B cell (primary cell): ENCODE results near the gene AP5S1. TPM values are rescaled to one million over a fixed set of nuclear protein-coding genes. Genes with fewer than 3 reads are reported as not detected.

Experiments
- ATAC-seq: fragments of 200-7000 bp; cut with Tn5 transposase; one replicate; pipeline ENCODE4 v1.10.0; 2021; ENCODE audit warnings: low read depth, mild to moderate bottlenecking, moderate number of reproducible peaks, moderate library complexity
- CTCF ChIA-PET: fragments of 350-600 bp; sonication (Branson Sonifier 250); formaldehyde crosslinking; loops from one replicate; lab custom pipeline; 2021; ENCODE audit warnings: antibody characterized with exemption, inconsistent platforms; lab: Charles Lee
- POLR2A ChIA-PET: fragments of 350-600 bp; sonication (Branson Sonifier 250); formaldehyde crosslinking; loops from one replicate; lab custom pipeline; 2021; ENCODE audit warnings: antibody characterized with exemption; lab: Charles Lee
- DNase-seq: peaks from one replicate; pipeline ENCODE4 v3.0.0; 2013
- H2AFZ ChIP-seq: 2 replicates; pipeline ENCODE4 v1.6.1; 2012; ENCODE audit warnings: mild to moderate bottlenecking, low read depth, low read length; ENCODE audit not compliant: insufficient read depth, poor library complexity, severe bottlenecking
- H3K27ac ChIP-seq, 2 donors: 1 replicate in 1 of 2; 2 replicates in 1 of 2; pipeline ENCODE4 v1.5.1; 2012 to 2013; ENCODE audit warnings: low read length in 2 of 2, mild to moderate bottlenecking in 2 of 2, moderate library complexity in 1 of 2
- H3K27me3 ChIP-seq, 4 experiments: fragments of 200-600 bp in 1 of 4; sonication (generic) in 1 of 4; replicated peaks in 1 of 4; 1 replicate in 2 of 4; 2 replicates in 2 of 4; pipeline versions ENCODE4 v1.6.1 to v1.7.0; 2013 to 2016; ENCODE audit warnings: low read length in 3 of 4, mild to moderate bottlenecking in 2 of 4, mixed read lengths in 1 of 4, moderate library complexity in 1 of 4; ENCODE audit not compliant: insufficient read depth in 4 of 4, control insufficient read depth in 3 of 4; ENCODE audit errors: control extremely low read depth in 1 of 4
- H3K36me3 ChIP-seq, 2 experiments: replicated peaks in 1 of 2; 1 replicate in 1 of 2; 2 replicates in 1 of 2; pipeline versions ENCODE4 v1.6.1 to v1.7.1; 2013; ENCODE audit warnings: low read length in 1 of 2; ENCODE audit not compliant: insufficient read depth in 2 of 2, control insufficient read depth in 1 of 2; ENCODE audit errors: control extremely low read depth in 1 of 2, extremely low read depth in 1 of 2
- H3K4me1 ChIP-seq, 2 donors: fragments of 200-600 bp in 1 of 2; sonication (generic) in 1 of 2; 1 replicate in 1 of 2; 2 replicates in 1 of 2; pipeline versions ENCODE4 v1.5.1 to v1.6.1; 2013 to 2017; ENCODE audit warnings: low read length in 2 of 2; ENCODE audit not compliant: control insufficient read depth in 2 of 2, insufficient read depth in 2 of 2
- H3K4me2 ChIP-seq: replicated peaks from 2 replicates; pipeline ENCODE3; 2012; ENCODE audit warnings: mild to moderate bottlenecking, low read depth, low read length; ENCODE audit not compliant: poor library complexity, severe bottlenecking
- H3K4me3 ChIP-seq, 5 experiments: fragments of 200-600 bp in 1 of 5; sonication (generic) in 1 of 5; 1 replicate in 3 of 5; 2 replicates in 2 of 5; pipeline versions ENCODE4 v1.5.1 to v1.7.0; 2011 to 2016; ENCODE audit warnings: low read length in 4 of 5, mild to moderate bottlenecking in 4 of 5, low read depth in 2 of 5, control low read depth in 1 of 5, moderate library complexity in 1 of 5; ENCODE audit not compliant: insufficient read depth in 1 of 5; ENCODE audit errors: control extremely low read depth in 1 of 5, extremely low read depth in 1 of 5
- H3K79me2 ChIP-seq: fragments of 200-600 bp; sonication (generic); one replicate; pipeline ENCODE4 v1.6.0; 2016; ENCODE audit warnings: low read length; ENCODE audit not compliant: control insufficient read depth, insufficient read depth
- H3K9ac ChIP-seq: fragments of 200-600 bp; sonication (generic); 2 replicates; pipeline ENCODE4 v1.6.1; 2017; ENCODE audit warnings: mild to moderate bottlenecking, low read length, moderate library complexity
- H3K9me3 ChIP-seq, 3 donors: one replicate each; pipeline versions ENCODE4 v1.6.1 to v1.7.1; 2013; ENCODE audit warnings: low read length in 2 of 3; ENCODE audit not compliant: control insufficient read depth in 2 of 3, insufficient read depth in 1 of 3; ENCODE audit errors: control extremely low read depth in 1 of 3
- H4K20me1 ChIP-seq: 2 replicates; pipeline ENCODE4 v1.6.0; 2012; ENCODE audit warnings: mild to moderate bottlenecking, low read length; ENCODE audit not compliant: insufficient read depth, control insufficient read depth, poor library complexity, severe bottlenecking
- H3K27ac Mint-ChIP-seq: one replicate; pipeline ENCODE4 v1.8.0; 2021; ENCODE audit warnings: mixed read lengths
- H3K27me3 Mint-ChIP-seq: one replicate; pipeline ENCODE4 v1.8.0; 2021; ENCODE audit warnings: mixed read lengths
- H3K4me1 Mint-ChIP-seq: one replicate; pipeline ENCODE4 v1.8.0; 2021; ENCODE audit warnings: mixed read lengths
- H3K4me3 Mint-ChIP-seq: one replicate; pipeline ENCODE4 v1.8.0; 2021; ENCODE audit warnings: mixed read lengths
- H3K9me3 Mint-ChIP-seq: one replicate; pipeline ENCODE4 v1.8.0; 2022; ENCODE audit warnings: mixed read lengths; ENCODE audit not compliant: insufficient read depth
- EZH2 ChIP-seq: IDR thresholded peaks from 2 replicates; pipeline ENCODE4 v1.6.1; 2012; ENCODE audit warnings: borderline replicate concordance, low read depth, mild to moderate bottlenecking, moderate library complexity, low read length; ENCODE audit not compliant: insufficient read depth, poor library complexity, severe bottlenecking
- WGBS: methylation state at CpG from one replicate; pipeline ENCODE4 v1.1.5; 2013; ENCODE audit warnings: missing lambda C conversion rate; ENCODE audit not compliant: insufficient coverage; 5-methylcytosine and 5-hydroxymethylcytosine counted together
- intact Hi-C: fragments of 100-400 bp; cut with micrococcal nuclease; formaldehyde crosslinking; loops from one replicate; pipeline ENCODE4 v1.10.0; 2022
- polyA plus RNA-seq: library from polyadenylated mRNA; depleted of rRNA; stranded (reverse); fragments of >200 nt; gene quantifications from 2 replicates; pipeline ENCODE4 v1.2.3, GENCODE V29; 2012
- total RNA-seq, 2 donors: library from RNA; stranded (reverse); fragments of 120-200 nt in 1 of 2; gene quantifications; 1 replicate in 1 of 2; 2 replicates in 1 of 2; pipeline versions ENCODE4 v1.2.3 to v1.2.4, GENCODE V29; 2013 to 2022
- TF ChIP-seq, protein P1 (sequence below): fragments of 200-600 bp; IDR thresholded peaks from one replicate; pipeline ENCODE4 v1.8.0; 2022; ENCODE audit warnings: antibody characterized with exemption, mild to moderate bottlenecking

AP5S1 gene
- total and polyA plus RNA-seq, 2 donors (not counting 1 experiment from before 2014, with no cell fraction given): 9.2 to 12.6 TPM

DNA sequence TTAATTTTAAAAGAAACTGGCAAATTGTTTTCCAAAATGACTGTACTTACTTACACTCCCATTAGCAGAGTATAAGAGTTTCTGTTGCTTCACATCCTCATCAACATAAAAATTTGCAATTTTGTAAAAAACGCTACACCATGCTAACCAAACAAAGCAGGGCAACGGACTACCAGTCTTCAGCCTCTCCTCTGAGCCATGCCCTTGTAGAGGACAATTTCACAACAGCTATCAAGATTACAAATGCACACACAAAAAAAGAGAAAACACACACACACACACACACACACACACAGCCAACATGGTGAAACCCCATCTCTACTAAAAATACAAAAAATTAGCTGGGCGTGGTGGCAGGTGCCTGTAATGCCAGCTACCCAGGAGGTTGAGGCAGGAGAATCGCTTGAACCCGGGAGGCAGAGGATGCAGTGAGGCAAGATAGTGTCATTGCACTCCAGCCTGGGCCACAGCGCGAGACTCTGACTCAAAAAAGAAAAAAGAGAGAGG lies 48.7 kb upstream of the AP5S1 start:
- WGBS: no CpG with 5 or more reads among the region's 7 CpGs
- H3K9ac ChIP-seq: no peak overlapping the region
- H3K36me3 ChIP-seq: no peaks in the 10 kb centered on the region
- peaks cover 7% of the 10 kb centered on the region for H3K79me2 ChIP-seq
- no peak overlapping the region for H3K27ac ChIP-seq
- H3K27me3 Mint-ChIP-seq: no peaks in the 10 kb centered on the region
- H3K4me1 ChIP-seq: peaks cover 10 to 23% of the 10 kb centered on the region in 2 donors
- H4K20me1 ChIP-seq: no peaks in the 10 kb centered on the region
- H3K4me2 ChIP-seq: no peak overlapping the region
- DNase-seq: no peak
- ChIA-PET CTCF (no interaction called here), POLR2A (interaction anchor here (0.6 kb wide), 1 partner anchor 70 kb away, joined by 5 read pairs; no protein-coding TSS in a partner anchor)
- H3K27me3 ChIP-seq: no peaks in the 10 kb centered on the region
- TF ChIP-seq EZH2: no peak
- TF ChIP-seq, protein P1, sequence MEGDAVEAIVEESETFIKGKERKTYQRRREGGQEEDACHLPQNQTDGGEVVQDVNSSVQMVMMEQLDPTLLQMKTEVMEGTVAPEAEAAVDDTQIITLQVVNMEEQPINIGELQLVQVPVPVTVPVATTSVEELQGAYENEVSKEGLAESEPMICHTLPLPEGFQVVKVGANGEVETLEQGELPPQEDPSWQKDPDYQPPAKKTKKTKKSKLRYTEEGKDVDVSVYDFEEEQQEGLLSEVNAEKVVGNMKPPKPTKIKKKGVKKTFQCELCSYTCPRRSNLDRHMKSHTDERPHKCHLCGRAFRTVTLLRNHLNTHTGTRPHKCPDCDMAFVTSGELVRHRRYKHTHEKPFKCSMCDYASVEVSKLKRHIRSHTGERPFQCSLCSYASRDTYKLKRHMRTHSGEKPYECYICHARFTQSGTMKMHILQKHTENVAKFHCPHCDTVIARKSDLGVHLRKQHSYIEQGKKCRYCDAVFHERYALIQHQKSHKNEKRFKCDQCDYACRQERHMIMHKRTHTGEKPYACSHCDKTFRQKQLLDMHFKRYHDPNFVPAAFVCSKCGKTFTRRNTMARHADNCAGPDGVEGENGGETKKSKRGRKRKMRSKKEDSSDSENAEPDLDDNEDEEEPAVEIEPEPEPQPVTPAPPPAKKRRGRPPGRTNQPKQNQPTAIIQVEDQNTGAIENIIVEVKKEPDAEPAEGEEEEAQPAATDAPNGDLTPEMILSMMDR: no peak
- peaks cover 0 to 2% (median 0%) of the 10 kb centered on the region in 3 donors for H3K9me3 ChIP-seq
- no peak overlapping the region for H2AFZ ChIP-seq
- H3K4me3 ChIP-seq: no peak overlapping the region
- H3K9me3 Mint-ChIP-seq: no peaks in the 10 kb centered on the region
- no peak overlapping the region for H3K27ac Mint-ChIP-seq
- no peak for ATAC-seq
- no peak overlapping the region for H3K4me3 Mint-ChIP-seq
- intact Hi-C loops: no loop called here
- peaks cover 14% of the 10 kb centered on the region for H3K4me1 Mint-ChIP-seq

DNA sequence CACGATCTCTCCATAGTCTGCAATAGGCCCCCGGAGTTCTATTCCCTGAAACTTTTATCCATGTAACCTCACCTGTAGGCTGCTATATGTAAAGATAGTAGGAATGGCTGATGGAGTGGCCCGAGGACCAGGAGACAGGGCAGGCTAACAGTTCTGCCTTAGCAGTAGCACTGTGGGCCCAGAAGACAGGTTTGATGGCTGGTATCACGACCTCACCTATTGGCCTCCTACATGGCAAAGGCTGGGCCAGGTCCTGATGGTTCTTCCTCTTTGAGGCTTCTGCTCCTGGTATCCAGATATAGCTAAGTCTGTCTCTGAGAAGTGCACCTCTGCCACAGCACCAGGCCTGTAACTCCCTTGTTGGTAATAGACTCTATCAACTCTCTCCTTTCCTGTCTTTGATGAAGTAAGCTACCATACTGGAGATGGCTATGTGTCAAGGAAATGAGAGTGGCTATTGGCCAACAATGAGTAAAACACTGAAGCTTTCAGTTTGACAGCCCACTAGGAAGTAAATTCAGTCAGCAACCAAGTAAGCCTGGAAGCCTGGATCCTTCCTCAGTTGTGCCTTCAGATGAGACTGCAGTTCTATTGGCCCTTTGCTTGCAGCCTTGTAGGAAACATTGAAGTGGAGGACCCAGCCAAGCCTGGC lies 44.8 kb upstream of the AP5S1 start:
- no peak overlapping the region for H3K9ac ChIP-seq
- H3K27ac Mint-ChIP-seq: no peak overlapping the region
- H3K27me3 Mint-ChIP-seq: no peaks in the 10 kb centered on the region
- H3K4me1 ChIP-seq: peaks cover 23 to 26% of the 10 kb centered on the region in 2 donors
- intact Hi-C loops: no loop called here
- H3K4me3 ChIP-seq: no peak overlapping the region
- H3K4me1 Mint-ChIP-seq: peaks cover 26% of the 10 kb centered on the region
- H2AFZ ChIP-seq: no peak overlapping the region
- H3K79me2 ChIP-seq: no peaks in the 10 kb centered on the region
- CTCF ChIA-PET: no interaction called here
- 100% methylated on average over 2 of the region's 4 CpGs for WGBS
- no peaks in the 10 kb centered on the region for H3K36me3 ChIP-seq
- H3K9me3 ChIP-seq: peaks cover 0 to 2% (median 0%) of the 10 kb centered on the region in 3 donors
- DNase-seq (no peak), ATAC-seq (no peak)
- H3K27me3 ChIP-seq: peaks cover 0 to 15% (median 4%) of the 10 kb centered on the region in 4 experiments
- no peak overlapping the region for H3K27ac ChIP-seq
- POLR2A ChIA-PET: no interaction called here
- TF ChIP-seq EZH2: no peak
- TF ChIP-seq, protein P1: no peak
- H3K9me3 Mint-ChIP-seq: no peaks in the 10 kb centered on the region
- no peaks in the 10 kb centered on the region for H4K20me1 ChIP-seq
- no peak overlapping the region for H3K4me3 Mint-ChIP-seq
- no peak overlapping the region for H3K4me2 ChIP-seq
